Smooth muscle cell (in vitro differentiated cells): ENCODE measurements around the gene JAGN1. TPM values are rescaled to one million over a fixed set of nuclear protein-coding genes. Genes with fewer than 3 reads are reported as not detected.

Experiments
- DNase-seq: peaks from one replicate; lab custom pipeline; 2025; ENCODE audit not compliant: unreplicated experiment; lab: John Stamatoyannopoulos, UW
- H2AFZ ChIP-seq: fragments of 200-600 bp; sonication (generic); 2 replicates; pipeline ENCODE4 v1.6.0; 2016; ENCODE audit warnings: antibody characterized with exemption, low read depth, mild to moderate bottlenecking
- H3F3A ChIP-seq: fragments of 200-600 bp; sonication (generic); 2 replicates; pipeline ENCODE4 v1.6.0; 2017; ENCODE audit warnings: antibody characterized with exemption, low read depth
- H3K27ac ChIP-seq: fragments of 200-600 bp; sonication (generic); 2 replicates; pipeline ENCODE4 v1.5.1; 2016; ENCODE audit warnings: low read depth, mild to moderate bottlenecking
- H3K27me3 ChIP-seq: fragments of 200-600 bp; sonication (generic); 2 replicates; pipeline ENCODE4 v1.6.1; 2016; ENCODE audit warnings: low read depth, mild to moderate bottlenecking
- H3K36me3 ChIP-seq: fragments of 200-600 bp; sonication (generic); 2 replicates; pipeline ENCODE4 v1.5.1; 2016; ENCODE audit warnings: low read depth
- H3K4me1 ChIP-seq: fragments of 200-600 bp; sonication (generic); 2 replicates; pipeline ENCODE4 v1.5.1; 2016; ENCODE audit warnings: low read depth
- H3K4me2 ChIP-seq: fragments of 200-600 bp; sonication (generic); 2 replicates; pipeline ENCODE4 v1.6.0; 2016; ENCODE audit warnings: mild to moderate bottlenecking
- H3K4me3 ChIP-seq: fragments of 200-600 bp; sonication (generic); 2 replicates; pipeline ENCODE4 v1.5.1; 2016; ENCODE audit warnings: mild to moderate bottlenecking
- H3K79me2 ChIP-seq: fragments of 200-600 bp; sonication (generic); 2 replicates; pipeline ENCODE4 v1.6.0; 2016; ENCODE audit warnings: low read depth, mild to moderate bottlenecking
- H3K9ac ChIP-seq: fragments of 200-600 bp; sonication (generic); 2 replicates; pipeline ENCODE4 v1.6.0; 2016; ENCODE audit warnings: low read depth
- H3K9me3 ChIP-seq: fragments of 200-600 bp; sonication (generic); replicated peaks from 2 replicates; pipeline ENCODE4 v1.5.1; 2016; ENCODE audit warnings: low read depth
- H4K20me1 ChIP-seq: fragments of 200-600 bp; sonication (generic); 2 replicates; pipeline ENCODE4 v1.6.0; 2016; ENCODE audit warnings: low read depth
- WGBS: methylation state at CpG from one replicate; pipeline ENCODE4 v1.1.7; 2016; ENCODE audit warnings: low lambda C conversion rate; 5-methylcytosine and 5-hydroxymethylcytosine counted together
- polyA plus RNA-seq: library from polyadenylated mRNA; unstranded; fragments of >200 nt; fragmentation: Nextera tagmentation; extraction: Ambion mirVana; gene quantifications from 2 replicates; pipeline ENCODE4 v1.2.1, GENCODE V29; 2016
- total RNA-seq: library from RNA; depleted of rRNA; stranded (reverse); fragments of >200 nt; gene quantifications from 2 replicates; pipeline ENCODE4 v1.2.3, GENCODE V29; 2014
- TF ChIP-seq, protein P1 (sequence below): fragments of 200-600 bp; sonication (generic); IDR thresholded peaks from 2 replicates; pipeline ENCODE4 v1.5.1; 2017; ENCODE audit warnings: borderline replicate concordance, mild to moderate bottlenecking, antibody characterized with exemption; ENCODE audit not compliant: insufficient read depth, poor library complexity, severe bottlenecking

Gene JAGN1
- total and polyA plus RNA-seq, 2 experiments from 2014 or later, result 36.8 to 37.3 TPM

DNA sequence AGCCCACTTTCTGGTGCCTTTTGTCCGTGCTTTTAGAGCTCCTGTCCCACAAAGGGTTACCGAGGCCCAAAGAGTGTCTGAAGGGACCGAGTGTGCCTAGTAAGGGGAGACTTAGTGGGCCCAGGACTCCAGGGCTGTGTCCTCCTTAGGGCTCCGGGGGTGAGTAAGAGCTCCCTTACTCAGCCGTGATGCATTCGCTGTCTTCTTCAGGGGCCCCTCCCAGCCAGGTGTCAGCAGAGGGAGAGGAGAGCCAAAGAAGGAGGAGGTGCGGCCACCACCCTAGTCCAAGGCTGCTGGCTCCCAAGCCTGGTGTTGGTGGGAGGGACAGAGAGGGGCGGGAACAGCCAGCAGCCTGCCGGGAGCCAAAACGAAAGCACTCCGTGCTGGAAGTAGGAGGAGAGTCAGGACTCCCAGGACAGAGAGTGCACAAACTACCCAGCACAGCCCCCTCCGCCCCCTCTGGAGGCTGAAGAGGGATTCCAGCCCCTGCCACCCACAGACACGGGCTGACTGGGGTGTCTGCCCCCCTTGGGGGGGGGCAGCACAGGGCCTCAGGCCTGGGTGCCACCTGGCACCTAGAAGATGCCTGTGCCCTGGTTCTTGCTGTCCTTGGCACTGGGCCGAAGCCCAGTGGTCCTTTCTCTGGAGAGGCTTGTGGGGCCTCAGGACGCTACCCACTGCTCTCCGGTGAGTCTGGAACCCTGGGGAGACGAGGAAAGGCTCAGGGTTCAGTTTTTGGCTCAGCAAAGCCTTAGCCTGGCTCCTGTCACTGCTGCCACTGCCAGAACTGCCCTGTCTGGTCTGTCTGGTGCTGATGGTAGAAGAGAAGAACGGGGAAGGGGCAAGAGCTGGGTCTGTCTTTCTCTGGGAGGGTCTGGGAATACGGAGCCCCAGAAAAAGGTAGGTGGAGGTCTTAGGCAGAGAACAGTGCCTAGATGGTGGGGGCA is 26.6 kb downstream of the JAGN1 start, which contains the start of gene IL17RC:
Gene IL17RC (plus strand): TSS at position 365 of the 947 bp plus-strand sequence. CDS start 218 bp downstream, at position 583.
- no peaks in the 10 kb centered on the region for H3K27me3 ChIP-seq
- no peaks in the 10 kb centered on the region for H4K20me1 ChIP-seq
- TF ChIP-seq, protein P1, sequence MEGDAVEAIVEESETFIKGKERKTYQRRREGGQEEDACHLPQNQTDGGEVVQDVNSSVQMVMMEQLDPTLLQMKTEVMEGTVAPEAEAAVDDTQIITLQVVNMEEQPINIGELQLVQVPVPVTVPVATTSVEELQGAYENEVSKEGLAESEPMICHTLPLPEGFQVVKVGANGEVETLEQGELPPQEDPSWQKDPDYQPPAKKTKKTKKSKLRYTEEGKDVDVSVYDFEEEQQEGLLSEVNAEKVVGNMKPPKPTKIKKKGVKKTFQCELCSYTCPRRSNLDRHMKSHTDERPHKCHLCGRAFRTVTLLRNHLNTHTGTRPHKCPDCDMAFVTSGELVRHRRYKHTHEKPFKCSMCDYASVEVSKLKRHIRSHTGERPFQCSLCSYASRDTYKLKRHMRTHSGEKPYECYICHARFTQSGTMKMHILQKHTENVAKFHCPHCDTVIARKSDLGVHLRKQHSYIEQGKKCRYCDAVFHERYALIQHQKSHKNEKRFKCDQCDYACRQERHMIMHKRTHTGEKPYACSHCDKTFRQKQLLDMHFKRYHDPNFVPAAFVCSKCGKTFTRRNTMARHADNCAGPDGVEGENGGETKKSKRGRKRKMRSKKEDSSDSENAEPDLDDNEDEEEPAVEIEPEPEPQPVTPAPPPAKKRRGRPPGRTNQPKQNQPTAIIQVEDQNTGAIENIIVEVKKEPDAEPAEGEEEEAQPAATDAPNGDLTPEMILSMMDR, result no peak
- peak within 1 kb of the TSS; percentile 91 for H3K4me2 ChIP-seq
- H2AFZ ChIP-seq, result peak within 1 kb of the TSS; percentile 91
- H3K79me2 ChIP-seq, result no peaks in the 10 kb centered on the region
- peak within 1 kb of the TSS; percentile 62 for H3K4me3 ChIP-seq
- peak within 1 kb of the TSS; percentile 67 for H3K9ac ChIP-seq
- peak; percentile 43 for DNase-seq
- no peaks in the 10 kb centered on the region for H3K9me3 ChIP-seq
- peaks cover 16% of the 10 kb centered on the region for H3K4me1 ChIP-seq
- WGBS, result 27% methylated on average over 19 of the region's 19 CpGs
- H3K27ac ChIP-seq, result peak within 1 kb of the TSS; percentile 75
- no peaks in the 10 kb centered on the region for H3K36me3 ChIP-seq
- H3F3A ChIP-seq, result no peaks in the 10 kb centered on the region

DNA sequence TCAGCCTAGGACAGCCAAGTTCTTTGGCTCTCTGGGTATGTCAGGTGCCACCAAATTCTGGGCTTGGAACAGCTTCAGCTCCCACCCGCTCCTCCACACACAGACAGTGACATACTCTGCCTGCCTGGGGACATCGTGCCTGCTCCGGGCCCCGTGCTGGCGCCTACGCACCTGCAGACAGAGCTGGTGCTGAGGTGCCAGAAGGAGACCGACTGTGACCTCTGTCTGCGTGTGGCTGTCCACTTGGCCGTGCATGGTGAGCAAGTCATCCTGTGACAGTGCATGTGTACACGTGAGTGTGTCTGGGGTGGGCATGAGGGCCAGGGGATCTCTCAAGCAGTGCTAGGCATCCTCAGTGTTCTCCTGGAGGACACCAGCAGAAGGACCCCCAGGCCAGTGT is 27.4 kb downstream of the JAGN1 start:
- no peaks in the 10 kb centered on the region for H4K20me1 ChIP-seq
- H3K9ac ChIP-seq, result no peak overlapping the region
- H2AFZ ChIP-seq, result no peak overlapping the region

DNA sequence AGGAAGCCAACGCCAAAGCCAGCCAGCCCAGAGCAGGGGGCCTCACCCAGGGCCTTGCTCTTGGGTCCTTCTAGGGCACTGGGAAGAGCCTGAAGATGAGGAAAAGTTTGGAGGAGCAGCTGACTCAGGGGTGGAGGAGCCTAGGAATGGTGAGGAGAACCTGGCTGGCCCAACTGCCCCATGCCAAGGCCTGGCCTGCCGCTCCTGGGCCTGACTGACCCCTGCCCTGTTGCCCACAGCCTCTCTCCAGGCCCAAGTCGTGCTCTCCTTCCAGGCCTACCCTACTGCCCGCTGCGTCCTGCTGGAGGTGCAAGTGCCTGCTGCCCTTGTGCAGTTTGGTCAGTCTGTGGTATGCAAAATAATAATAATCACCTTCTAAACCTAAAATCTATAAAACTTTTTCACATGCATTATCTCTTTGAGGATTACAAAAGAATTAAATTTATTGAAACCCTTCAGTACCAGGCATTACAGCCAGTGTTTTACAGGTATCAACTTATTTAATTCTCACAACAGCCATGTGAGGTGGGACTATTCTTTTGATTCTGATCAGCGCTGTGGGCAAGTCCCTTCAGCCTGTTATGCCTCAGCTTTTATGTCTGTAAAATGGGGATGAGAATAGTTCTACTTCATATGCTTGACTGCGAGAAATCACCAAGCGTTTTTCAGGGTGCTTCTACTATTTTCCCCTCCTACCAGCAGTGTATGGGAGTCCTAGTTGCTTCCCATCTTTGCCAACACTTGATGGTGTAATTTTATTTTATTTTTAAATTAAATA is 28.0 kb downstream of the JAGN1 start:
- Histone ChIP-seq H3K4me3 (no peak overlapping the region), H3K27me3 (no peaks in the 10 kb centered on the region), H3K36me3 (no peaks in the 10 kb centered on the region), H4K20me1 (no peaks in the 10 kb centered on the region), H3K4me2 (no peak overlapping the region), H3K9me3 (no peaks in the 10 kb centered on the region), H3K9ac (no peak overlapping the region), H2AFZ (no peak overlapping the region), H3K4me1 (peaks cover 16% of the 10 kb centered on the region), H3K27ac (no peak overlapping the region), H3K79me2 (no peaks in the 10 kb centered on the region), H3F3A (no peaks in the 10 kb centered on the region)
- TF ChIP-seq, protein P1, result no peak
- DNase-seq, result no peak
- 94% methylated on average over 8 of the region's 8 CpGs for WGBS

More for the DNA sequence above, 27.4 kb downstream of the JAGN1 start:
- Histone ChIP-seq H3K27me3 (no peaks in the 10 kb centered on the region), H3F3A (no peaks in the 10 kb centered on the region), H3K4me3 (no peak overlapping the region), H3K4me1 (peaks cover 16% of the 10 kb centered on the region), H3K36me3 (no peaks in the 10 kb centered on the region), H3K79me2 (no peaks in the 10 kb centered on the region), H3K27ac (peak overlapping the region; percentile 75), H3K4me2 (peak overlapping the region; percentile 91), H3K9me3 (no peaks in the 10 kb centered on the region)
- WGBS, result 92% methylated on average over 10 of the region's 10 CpGs
- TF ChIP-seq, protein P1, result no peak
- no peak for DNase-seq
